Lung (tissue), 12 donors: ENCODE data around the gene SLC45A3. TPM values are rescaled to one million over a fixed set of nuclear protein-coding genes. Genes with fewer than 3 reads are reported as not detected.

Experiments
- ATAC-seq: fragments of 200-7000 bp; cut with Tn5 transposase; one replicate; pipeline ENCODE4 v1.9.1; 2020; ENCODE audit warnings: moderate number of reproducible peaks; ENCODE audit not compliant: insufficient read depth, low FRiP score
- DNase-seq, 3 donors: peaks; one replicate each; pipeline ENCODE4 v3.0.0-alpha.2; 2013 to 2017
- H3K27ac ChIP-seq, 2 donors: one replicate each; pipeline ENCODE4 v1.5.1; 2013; ENCODE audit warnings: mild to moderate bottlenecking in 2 of 2, moderate library complexity in 2 of 2, control low read depth in 1 of 2, inconsistent platforms in 1 of 2, low read depth in 1 of 2, low read length in 1 of 2
- H3K27me3 ChIP-seq, 3 donors: one replicate each; pipeline ENCODE4 v1.5.1; 2013; ENCODE audit warnings: low read length in 2 of 3; ENCODE audit not compliant: control insufficient read depth in 3 of 3, insufficient read depth in 3 of 3
- H3K36me3 ChIP-seq, 4 donors: one replicate each; pipeline ENCODE4 v1.5.1; 2013; ENCODE audit warnings: low read length in 4 of 4, mild to moderate bottlenecking in 1 of 4, moderate library complexity in 1 of 4; ENCODE audit not compliant: control insufficient read depth in 4 of 4, insufficient read depth in 4 of 4
- H3K4me1 ChIP-seq, 5 donors: one replicate each; pipeline ENCODE4 v1.5.1; 2013; ENCODE audit warnings: low read length in 5 of 5, mild to moderate bottlenecking in 2 of 5, moderate library complexity in 1 of 5; ENCODE audit not compliant: control insufficient read depth in 5 of 5, insufficient read depth in 5 of 5
- H3K4me3 ChIP-seq: one replicate; pipeline ENCODE4 v1.5.1; 2013; ENCODE audit warnings: mild to moderate bottlenecking, control low read depth, moderate library complexity
- H3K9ac ChIP-seq, 2 donors: one replicate each; pipeline ENCODE4 v1.5.1; 2013; ENCODE audit warnings: low read length in 2 of 2, control low read depth in 1 of 2; ENCODE audit not compliant: insufficient read depth in 1 of 2
- H3K9me3 ChIP-seq, 4 donors: one replicate each; pipeline ENCODE4 v1.5.1; 2013; ENCODE audit warnings: low read length in 3 of 4, mild to moderate bottlenecking in 1 of 4, moderate library complexity in 1 of 4; ENCODE audit not compliant: control insufficient read depth in 4 of 4, insufficient read depth in 3 of 4
- CTCF ChIP-seq: IDR thresholded peaks from 2 replicates; pipeline ENCODE4 v1.5.1; 2012; ENCODE audit warnings: mild to moderate bottlenecking; ENCODE audit errors: control extremely low read depth, extremely low read depth
- WGBS, 2 donors: extraction: QIAGEN DNeasy Blood & Tissue Kit; methylation state at CpG; one replicate each; pipeline ENCODE4 v1.1.7; 2013; 5-methylcytosine and 5-hydroxymethylcytosine counted together
- polyA plus RNA-seq, 2 donors: library from polyadenylated mRNA; stranded (reverse); fragments of 200-250 nt; gene quantifications; one replicate each; pipeline ENCODE4 v1.2.1, GENCODE V29; 2013
- total RNA-seq, 2 donors: library from RNA; depleted of rRNA in 1 of 2; stranded (reverse); fragments of >200 nt in 1 of 2; gene quantifications; one replicate each; pipeline ENCODE4 v1.2.1, GENCODE V29; 2014 to 2021
- donor health status: control.
- donor health status: control.
- donor health status: Bipolar disorder and iron deficiency.
- donor health status: healthy.
- donor health status: DM: yes; HTN: yes; CAD: no.

Gene SLC45A3
- total and polyA plus RNA-seq, 4 donors = 2.1 to 8.6 (median 3.9) TPM

GRCh38 chr1:205672970-205673369 is 7.3 kb downstream of the SLC45A3 start:
- no peak overlapping the region for H3K27ac ChIP-seq
- peaks cover 0 to 58% (median 20%) of the 10 kb centered on the region in 5 donors for H3K4me1 ChIP-seq
- ATAC-seq (no peak), DNase-seq (no peak)
- no peak overlapping the region for H3K9ac ChIP-seq
- TF ChIP-seq CTCF = no peak
- no peak overlapping the region for H3K4me3 ChIP-seq
- H3K9me3 ChIP-seq = peaks cover 0 to 3% (median 0%) of the 10 kb centered on the region in 4 donors
- H3K27me3 ChIP-seq = no peaks in the 10 kb centered on the region
- WGBS, 2 donors = 65 to 91% methylated on average over 4 of the region's 4 CpGs
- H3K36me3 ChIP-seq = no peaks in the 10 kb centered on the region

- H3K4me3 ChIP-seq = no peak overlapping the region
- peaks cover 0 to 54% (median 16%) of the 10 kb centered on the region in 5 donors for H3K4me1 ChIP-seq
- no peak for TF ChIP-seq CTCF
- no peaks in the 10 kb centered on the region for H3K36me3 ChIP-seq
- no peak for DNase-seq
- H3K9me3 ChIP-seq = peaks cover 0 to 3% (median 0%) of the 10 kb centered on the region in 4 donors
- H3K9ac ChIP-seq = no peak overlapping the region
- no peak overlapping the region for H3K27ac ChIP-seq
- 77 to 82% methylated on average over 11 of the region's 11 CpGs for WGBS, 2 donors
- H3K27me3 ChIP-seq = no peaks in the 10 kb centered on the region
- ATAC-seq = no peak
Observed at GRCh38 chr1:205672395-205672889, 7.9 kb downstream of the SLC45A3 start.

GRCh38 chr1:205670611-205671430 is 9.5 kb downstream of the SLC45A3 start:
- 81 to 83% methylated on average over 13 of the region's 13 CpGs for WGBS, 2 donors
- no peaks in the 10 kb centered on the region for H3K27me3 ChIP-seq
- H3K4me1 ChIP-seq = peaks cover 0 to 54% (median 4%) of the 10 kb centered on the region in 5 donors
- TF ChIP-seq CTCF = no peak
- no peak overlapping the region for H3K9ac ChIP-seq
- DNase-seq = peak in 1 of 3 donors; percentile 45
- no peak for ATAC-seq
- H3K9me3 ChIP-seq = peaks cover 0 to 3% (median 0%) of the 10 kb centered on the region in 4 donors
- H3K4me3 ChIP-seq = no peak overlapping the region
- no peaks in the 10 kb centered on the region for H3K36me3 ChIP-seq
- H3K27ac ChIP-seq = no peak overlapping the region
